ENCODE measurements around the gene SMURF2.

DNA sequence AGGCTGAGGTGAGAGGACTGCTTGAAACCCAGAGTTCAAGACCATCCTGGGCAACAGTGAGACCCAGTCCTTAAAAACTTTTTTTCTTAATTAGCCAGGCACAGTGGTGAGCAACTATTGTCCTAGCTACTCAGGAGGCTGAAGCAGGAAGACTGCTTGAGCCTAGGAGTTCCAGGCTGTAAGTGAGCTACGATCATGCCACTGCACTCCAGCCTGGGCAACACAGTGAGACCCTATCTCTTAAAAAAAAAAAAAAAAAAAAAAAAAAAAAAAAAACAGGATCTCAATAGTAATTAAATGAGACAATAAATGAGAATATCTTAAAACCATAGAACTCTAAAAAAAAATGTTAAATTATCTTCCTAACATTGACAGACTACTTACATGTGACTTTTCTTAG is 14.3 kb downstream of the SMURF2 start:
- TF ChIP-seq, protein P1, sequence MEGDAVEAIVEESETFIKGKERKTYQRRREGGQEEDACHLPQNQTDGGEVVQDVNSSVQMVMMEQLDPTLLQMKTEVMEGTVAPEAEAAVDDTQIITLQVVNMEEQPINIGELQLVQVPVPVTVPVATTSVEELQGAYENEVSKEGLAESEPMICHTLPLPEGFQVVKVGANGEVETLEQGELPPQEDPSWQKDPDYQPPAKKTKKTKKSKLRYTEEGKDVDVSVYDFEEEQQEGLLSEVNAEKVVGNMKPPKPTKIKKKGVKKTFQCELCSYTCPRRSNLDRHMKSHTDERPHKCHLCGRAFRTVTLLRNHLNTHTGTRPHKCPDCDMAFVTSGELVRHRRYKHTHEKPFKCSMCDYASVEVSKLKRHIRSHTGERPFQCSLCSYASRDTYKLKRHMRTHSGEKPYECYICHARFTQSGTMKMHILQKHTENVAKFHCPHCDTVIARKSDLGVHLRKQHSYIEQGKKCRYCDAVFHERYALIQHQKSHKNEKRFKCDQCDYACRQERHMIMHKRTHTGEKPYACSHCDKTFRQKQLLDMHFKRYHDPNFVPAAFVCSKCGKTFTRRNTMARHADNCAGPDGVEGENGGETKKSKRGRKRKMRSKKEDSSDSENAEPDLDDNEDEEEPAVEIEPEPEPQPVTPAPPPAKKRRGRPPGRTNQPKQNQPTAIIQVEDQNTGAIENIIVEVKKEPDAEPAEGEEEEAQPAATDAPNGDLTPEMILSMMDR (IDR thresholded peaks at IDR 0.05), result no peak
- TF ChIP-seq POLR2A (IDR thresholded peaks at IDR 0.05), result no peak
